Activated CD4-positive, alpha-beta memory T cell treated with anti-CD3 and anti-CD28 coated beads for 36 hours (primary cell): ENCODE data around the gene ENOX1. TPM values are rescaled to one million over a fixed set of nuclear protein-coding genes. Genes with fewer than 3 reads are reported as not detected.

ENCODE experiments used
- CTCF ChIA-PET: fragments of 350-600 bp; sonication (Branson Sonifier 250); formaldehyde crosslinking; loops from one replicate; lab custom pipeline; 2021; ENCODE audit warnings: antibody characterized with exemption, inconsistent platforms; lab: Charles Lee
- POLR2A ChIA-PET: fragments of 350-600 bp; sonication (Branson Sonifier 250); formaldehyde crosslinking; loops from one replicate; lab custom pipeline; 2021; ENCODE audit warnings: antibody characterized with exemption; lab: Charles Lee
- DNase-seq: peaks from one replicate; pipeline ENCODE4 v3.0.0-alpha.2; 2020
- H3K27ac Mint-ChIP-seq: one replicate; pipeline ENCODE4 v1.8.0; 2021; ENCODE audit warnings: mixed read lengths
- H3K27me3 Mint-ChIP-seq: one replicate; pipeline ENCODE4 v1.8.0; 2021; ENCODE audit warnings: mixed read lengths
- H3K36me3 Mint-ChIP-seq: one replicate; pipeline ENCODE4 v1.8.0; 2021; ENCODE audit warnings: mixed read lengths
- H3K4me1 Mint-ChIP-seq: one replicate; pipeline ENCODE4 v1.8.0; 2021; ENCODE audit warnings: low read depth, mixed read lengths
- H3K4me3 Mint-ChIP-seq: one replicate; pipeline ENCODE4 v1.8.0; 2021; ENCODE audit warnings: mild to moderate bottlenecking, mixed read lengths
- H3K9me3 Mint-ChIP-seq: one replicate; pipeline ENCODE4 v1.8.0; 2021; ENCODE audit warnings: mixed read lengths
- intact Hi-C: fragments of 100-400 bp; cut with micrococcal nuclease; formaldehyde crosslinking; loops from one replicate; pipeline ENCODE4 v1.15.1; 2023
- total RNA-seq, 2 experiments: library from RNA; stranded (reverse); gene quantifications; one replicate each; pipeline ENCODE4 v1.2.3, GENCODE V29; 2021

The ENOX1 gene
- total RNA-seq, 2 experiments from 2014 or later: 0.44 to 0.45 TPM

- CTCF ChIA-PET: no interaction called here
- POLR2A ChIA-PET: no interaction called here
- intact Hi-C loops: no loop called here
- Mint-ChIP-seq H3K27me3 (no peaks in the 10 kb centered on the region), H3K36me3 (no peaks in the 10 kb centered on the region), H3K9me3 (no peaks in the 10 kb centered on the region), H3K4me3 (no peak overlapping the region), H3K4me1 (no peaks in the 10 kb centered on the region), H3K27ac (no peak overlapping the region)
- DNase-seq: no peak
Observed at GRCh38 chr13:43546251-43546650, 240.5 kb downstream of the ENOX1 start.

DNA sequence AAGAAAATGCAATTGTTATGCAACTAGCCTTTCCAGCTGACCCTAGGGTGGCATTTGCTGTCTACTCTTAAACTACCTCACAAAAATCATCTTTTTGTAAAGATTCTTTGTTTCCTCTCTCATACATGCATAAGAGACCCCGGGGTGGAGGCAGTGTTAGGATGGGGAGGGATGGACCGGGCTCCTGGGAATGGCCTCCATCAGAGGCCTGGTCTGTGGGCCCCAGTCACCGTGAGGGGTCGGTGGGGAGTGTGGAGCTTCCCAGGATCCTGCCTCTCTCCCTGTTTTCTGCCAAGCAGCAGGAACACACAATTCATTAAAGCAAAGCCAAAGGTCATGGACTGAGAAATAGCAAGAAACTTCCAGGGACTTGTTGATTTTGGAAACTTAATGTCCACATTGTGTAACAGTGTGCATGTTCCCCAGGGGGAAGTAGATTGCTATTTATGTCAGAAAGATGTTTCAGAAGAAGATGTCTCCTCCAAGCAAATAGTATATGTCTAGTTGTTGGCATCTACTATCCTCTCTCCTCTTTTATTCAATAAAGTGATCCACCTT lies 241.4 kb downstream of the ENOX1 start:
- H3K4me1 Mint-ChIP-seq: no peaks in the 10 kb centered on the region
- no peaks in the 10 kb centered on the region for H3K36me3 Mint-ChIP-seq
- CTCF ChIA-PET: no interaction called here
- no peak overlapping the region for H3K4me3 Mint-ChIP-seq
- DNase-seq: no peak
- H3K27ac Mint-ChIP-seq: no peak overlapping the region
- no peaks in the 10 kb centered on the region for H3K9me3 Mint-ChIP-seq
- POLR2A ChIA-PET: no interaction called here
- H3K27me3 Mint-ChIP-seq: no peaks in the 10 kb centered on the region
- intact Hi-C loops: no loop called here

GRCh38 chr13:43544631-43545030 lies 242.1 kb downstream of the ENOX1 start:
- Mint-ChIP-seq H3K36me3 (no peaks in the 10 kb centered on the region), H3K27ac (no peak overlapping the region), H3K9me3 (no peaks in the 10 kb centered on the region), H3K27me3 (no peaks in the 10 kb centered on the region), H3K4me3 (no peak overlapping the region), H3K4me1 (no peaks in the 10 kb centered on the region)
- CTCF ChIA-PET: no interaction called here
- intact Hi-C loops: no loop called here
- no peak for DNase-seq
- POLR2A ChIA-PET: no interaction called here

DNA sequence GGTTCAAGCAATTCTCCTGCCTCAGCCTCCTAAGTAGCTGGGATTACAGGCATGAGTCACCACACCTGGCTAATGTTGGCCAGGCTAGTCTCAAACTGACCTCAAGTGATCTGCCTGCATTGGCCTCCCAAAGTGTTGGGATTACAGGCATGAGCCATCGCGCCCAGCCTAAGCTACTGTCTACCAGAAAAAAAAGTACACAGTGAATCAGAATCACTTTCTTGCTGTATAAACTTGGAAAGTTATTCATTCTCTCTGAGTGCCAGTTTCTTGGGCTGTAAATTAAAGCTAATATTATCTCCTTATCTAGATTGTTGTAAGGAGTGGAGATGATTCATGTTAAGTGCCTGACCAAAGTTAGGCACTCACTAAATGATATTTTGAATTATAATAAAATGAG lies 242.8 kb downstream of the ENOX1 start:
- Mint-ChIP-seq H3K27me3 (no peaks in the 10 kb centered on the region), H3K4me3 (no peak overlapping the region), H3K4me1 (no peaks in the 10 kb centered on the region), H3K9me3 (no peaks in the 10 kb centered on the region), H3K36me3 (no peaks in the 10 kb centered on the region), H3K27ac (no peak overlapping the region)
- intact Hi-C loops: no loop called here
- ChIA-PET CTCF (no interaction called here), POLR2A (no interaction called here)
- DNase-seq: no peak

GRCh38 chr13:43543331-43543730 lies 243.4 kb downstream of the ENOX1 start:
- Mint-ChIP-seq H3K27ac (no peak overlapping the region), H3K36me3 (no peaks in the 10 kb centered on the region), H3K9me3 (no peaks in the 10 kb centered on the region), H3K4me1 (no peaks in the 10 kb centered on the region), H3K27me3 (no peaks in the 10 kb centered on the region), H3K4me3 (no peak overlapping the region)
- DNase-seq: no peak
- intact Hi-C loops: no loop called here
- POLR2A ChIA-PET: no interaction called here
- CTCF ChIA-PET: no interaction called here

GRCh38 chr13:43537124-43537523 lies 249.6 kb downstream of the ENOX1 start:
- no peaks in the 10 kb centered on the region for H3K9me3 Mint-ChIP-seq
- H3K27ac Mint-ChIP-seq: no peak overlapping the region
- H3K36me3 Mint-ChIP-seq: no peaks in the 10 kb centered on the region
- ChIA-PET POLR2A (no interaction called here), CTCF (no interaction called here)
- H3K4me3 Mint-ChIP-seq: no peak overlapping the region
- intact Hi-C loops: no loop called here
- peaks cover 2% of the 10 kb centered on the region for H3K27me3 Mint-ChIP-seq
- H3K4me1 Mint-ChIP-seq: no peaks in the 10 kb centered on the region
- DNase-seq: no peak

DNA sequence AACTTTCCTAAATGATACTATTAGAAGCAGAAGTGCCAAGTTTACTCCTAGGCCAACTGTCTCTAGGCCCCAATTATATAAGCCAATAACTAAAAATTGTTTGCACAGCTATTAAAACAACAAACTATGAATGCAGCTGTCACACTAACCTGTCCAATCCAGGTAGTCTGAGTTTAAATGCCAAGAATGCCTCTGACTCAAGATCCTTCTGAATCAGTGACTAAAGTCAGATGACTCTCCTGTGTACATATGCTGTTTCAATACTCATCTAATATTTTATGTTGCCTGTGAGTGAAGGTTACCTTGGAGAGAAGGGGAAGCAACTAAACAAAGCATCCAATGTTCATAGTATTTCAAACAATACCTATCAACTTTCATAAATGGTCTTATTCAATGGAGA lies 257.0 kb downstream of the ENOX1 start:
- ChIA-PET POLR2A (no interaction called here), CTCF (no interaction called here)
- no peaks in the 10 kb centered on the region for H3K9me3 Mint-ChIP-seq
- no peaks in the 10 kb centered on the region for H3K4me1 Mint-ChIP-seq
- H3K36me3 Mint-ChIP-seq: no peaks in the 10 kb centered on the region
- no peak overlapping the region for H3K27ac Mint-ChIP-seq
- no peak for DNase-seq
- intact Hi-C loops: no loop called here
- no peak overlapping the region for H3K4me3 Mint-ChIP-seq
- no peaks in the 10 kb centered on the region for H3K27me3 Mint-ChIP-seq

DNA sequence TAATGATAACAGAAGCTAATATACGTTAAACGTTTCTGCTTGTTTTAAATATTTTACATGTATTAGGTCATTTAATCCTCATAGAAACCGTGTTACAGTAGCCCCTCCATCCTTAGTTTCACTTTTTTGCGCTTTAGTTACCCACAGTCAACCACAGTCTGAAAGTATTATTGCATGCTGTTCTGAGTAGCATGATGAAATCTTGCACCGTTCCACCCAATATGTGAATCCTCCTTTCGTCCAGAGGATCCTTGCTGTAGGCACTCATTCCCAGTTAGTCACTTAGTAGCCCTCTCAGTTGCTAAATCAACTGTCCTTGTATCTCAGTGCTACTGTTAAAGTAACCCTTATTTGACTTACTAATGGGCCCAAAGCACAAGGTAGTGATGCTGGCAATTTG lies 257.8 kb downstream of the ENOX1 start:
- no peaks in the 10 kb centered on the region for H3K27me3 Mint-ChIP-seq
- H3K4me1 Mint-ChIP-seq: no peaks in the 10 kb centered on the region
- H3K36me3 Mint-ChIP-seq: no peaks in the 10 kb centered on the region
- no peaks in the 10 kb centered on the region for H3K9me3 Mint-ChIP-seq
- intact Hi-C loops: no loop called here
- no peak for DNase-seq
- H3K4me3 Mint-ChIP-seq: no peak overlapping the region
- CTCF ChIA-PET: interaction anchor here (0.6 kb wide), 1 partner anchor 305 kb away, joined by 3 read pairs; no protein-coding TSS in a partner anchor
- no peak overlapping the region for H3K27ac Mint-ChIP-seq
- POLR2A ChIA-PET: no interaction called here

- ChIA-PET POLR2A (no interaction called here), CTCF (no interaction called here)
- no peaks in the 10 kb centered on the region for H3K36me3 Mint-ChIP-seq
- H3K27ac Mint-ChIP-seq: no peak overlapping the region
- H3K9me3 Mint-ChIP-seq: no peaks in the 10 kb centered on the region
- intact Hi-C loops: no loop called here
- no peak overlapping the region for H3K4me3 Mint-ChIP-seq
- no peak for DNase-seq
- H3K27me3 Mint-ChIP-seq: no peaks in the 10 kb centered on the region
- no peaks in the 10 kb centered on the region for H3K4me1 Mint-ChIP-seq
Observed at GRCh38 chr13:43522788-43523187, 264.0 kb downstream of the ENOX1 start.

DNA sequence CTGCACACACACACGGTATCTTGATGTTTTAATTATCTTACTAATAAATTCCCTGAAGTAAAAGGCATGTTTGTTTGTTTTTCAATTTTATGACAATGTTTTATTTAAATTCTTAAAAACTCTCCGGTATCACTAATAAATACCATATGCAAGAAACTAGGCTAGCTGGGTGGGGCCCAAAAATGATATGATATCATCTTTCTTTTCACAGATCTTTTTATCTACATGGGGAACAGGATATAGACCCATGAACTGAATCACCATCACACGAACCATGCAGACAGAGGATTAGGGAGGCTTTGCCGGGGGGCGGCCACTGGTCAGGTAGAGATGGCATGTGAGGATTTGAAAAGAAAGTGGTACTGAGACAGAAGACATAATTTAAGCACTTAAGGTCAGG lies 266.4 kb downstream of the ENOX1 start:
- CTCF ChIA-PET: no interaction called here
- intact Hi-C loops: no loop called here
- H3K36me3 Mint-ChIP-seq: no peaks in the 10 kb centered on the region
- H3K27me3 Mint-ChIP-seq: peaks cover 2% of the 10 kb centered on the region
- H3K4me1 Mint-ChIP-seq: no peaks in the 10 kb centered on the region
- no peak overlapping the region for H3K27ac Mint-ChIP-seq
- no peaks in the 10 kb centered on the region for H3K9me3 Mint-ChIP-seq
- POLR2A ChIA-PET: no interaction called here
- no peak overlapping the region for H3K4me3 Mint-ChIP-seq
- DNase-seq: no peak

DNA sequence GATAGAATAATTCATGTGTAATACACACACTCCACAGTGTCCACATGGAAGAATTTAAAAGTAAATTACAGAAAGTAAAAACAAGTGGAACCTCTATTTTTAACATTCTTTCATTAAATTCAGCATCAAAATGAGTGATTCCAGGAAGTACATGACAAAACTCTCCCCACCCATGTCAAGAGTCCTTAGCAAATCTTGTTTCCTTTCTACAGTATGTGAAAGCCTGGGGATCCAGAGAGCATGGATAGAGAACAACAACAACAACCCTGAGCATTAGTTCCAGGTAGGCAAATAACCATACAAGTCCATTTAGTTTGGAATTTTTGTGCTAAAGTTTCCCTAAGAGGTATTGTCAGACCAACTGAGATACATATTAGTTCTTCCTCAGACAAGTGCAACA lies 267.9 kb downstream of the ENOX1 start:
- Mint-ChIP-seq H3K9me3 (no peaks in the 10 kb centered on the region), H3K36me3 (no peaks in the 10 kb centered on the region), H3K4me1 (no peaks in the 10 kb centered on the region), H3K4me3 (no peak overlapping the region), H3K27me3 (peaks cover 2% of the 10 kb centered on the region), H3K27ac (no peak overlapping the region)
- no peak for DNase-seq
- POLR2A ChIA-PET: no interaction called here
- CTCF ChIA-PET: no interaction called here
- intact Hi-C loops: no loop called here

GRCh38 chr13:43516401-43516833 lies 270.4 kb downstream of the ENOX1 start:
- DNase-seq: no peak
- H3K36me3 Mint-ChIP-seq: no peaks in the 10 kb centered on the region
- peaks cover 5% of the 10 kb centered on the region for H3K27me3 Mint-ChIP-seq
- H3K4me3 Mint-ChIP-seq: no peak overlapping the region
- intact Hi-C loops: no loop called here
- ChIA-PET CTCF (no interaction called here), POLR2A (no interaction called here)
- no peak overlapping the region for H3K27ac Mint-ChIP-seq
- no peaks in the 10 kb centered on the region for H3K4me1 Mint-ChIP-seq
- H3K9me3 Mint-ChIP-seq: no peaks in the 10 kb centered on the region

DNA sequence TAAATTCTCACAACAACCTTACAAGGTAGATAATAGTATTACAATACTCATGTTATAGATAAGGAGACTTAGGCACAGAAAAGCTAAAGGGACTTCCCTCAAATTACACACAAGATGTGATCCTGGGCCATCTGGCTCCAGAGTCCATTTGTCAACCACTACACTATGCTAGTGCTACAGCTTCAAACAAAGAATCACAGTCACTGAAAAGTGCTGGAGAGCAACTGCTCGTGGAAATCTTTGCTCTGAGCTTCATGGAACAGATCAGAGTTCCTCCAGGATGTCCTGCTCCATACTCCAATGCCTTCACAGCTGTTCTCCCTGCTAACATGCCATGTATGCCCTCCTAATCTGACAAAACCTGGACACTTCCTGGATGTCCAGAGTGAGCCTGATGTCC lies 271.2 kb downstream of the ENOX1 start:
- peaks cover 5% of the 10 kb centered on the region for H3K27me3 Mint-ChIP-seq
- no peaks in the 10 kb centered on the region for H3K9me3 Mint-ChIP-seq
- H3K4me3 Mint-ChIP-seq: no peak overlapping the region
- ChIA-PET CTCF (no interaction called here), POLR2A (no interaction called here)
- DNase-seq: no peak
- no peaks in the 10 kb centered on the region for H3K4me1 Mint-ChIP-seq
- H3K36me3 Mint-ChIP-seq: no peaks in the 10 kb centered on the region
- intact Hi-C loops: no loop called here
- no peak overlapping the region for H3K27ac Mint-ChIP-seq
